SU-DHL-6 (cell line): ENCODE results near the gene LYRM7.

Source experiments
- H2AFZ ChIP-seq: fragments of 200-600 bp; sonication (generic); 2 replicates; pipeline ENCODE4 v1.6.1; 2014; ENCODE audit warnings: low read depth, mild to moderate bottlenecking, moderate library complexity, mixed read lengths, antibody characterized with exemption, low read length; ENCODE audit not compliant: severe bottlenecking
- H3F3A ChIP-seq: fragments of 200-600 bp; shearing (Covaris generic); 2 replicates; pipeline ENCODE4 v1.6.0; 2016; ENCODE audit warnings: antibody characterized with exemption, mild to moderate bottlenecking; ENCODE audit not compliant: insufficient read depth
- H3K27ac ChIP-seq: fragments of 200-600 bp; sonication (generic); 2 replicates; pipeline ENCODE4 v1.5.1; 2016; ENCODE audit warnings: low read depth, mild to moderate bottlenecking, low read length, moderate library complexity, mixed read lengths
- H3K27me3 ChIP-seq: fragments of 200-600 bp; sonication (generic), shearing (Covaris generic); 2 replicates; pipeline ENCODE4 v1.6.0; 2014; ENCODE audit warnings: mild to moderate bottlenecking, low read length
- H3K36me3 ChIP-seq: fragments of 200-600 bp; sonication (generic); 2 replicates; pipeline ENCODE4 v1.6.1; 2014; ENCODE audit warnings: mild to moderate bottlenecking, low read length, mixed read lengths
- H3K4me2 ChIP-seq: fragments of 300-600, 200-600 bp; shearing (Covaris generic), sonication (generic); 2 replicates; pipeline ENCODE4 v1.6.0; 2014; ENCODE audit warnings: low read length, low read depth, mild to moderate bottlenecking; ENCODE audit not compliant: poor library complexity, severe bottlenecking
- H3K4me3 ChIP-seq: fragments of 200-600 bp; sonication (generic); 2 replicates; pipeline ENCODE4 v1.5.1; 2014; ENCODE audit warnings: antibody characterized with exemption, low read length, mild to moderate bottlenecking, mixed read lengths; ENCODE audit not compliant: insufficient read depth, poor library complexity, severe bottlenecking
- H3K79me2 ChIP-seq: fragments of 200-600 bp; sonication (generic); 2 replicates; pipeline ENCODE4 v1.6.1; 2014; ENCODE audit warnings: mild to moderate bottlenecking, low read length, moderate library complexity; ENCODE audit not compliant: insufficient read depth
- H3K9ac ChIP-seq: fragments of 200-600 bp; sonication (generic); 2 replicates; pipeline ENCODE4 v1.7.0; 2014; ENCODE audit warnings: mild to moderate bottlenecking, low read length
- H3K9me2 ChIP-seq: fragments of 200-600 bp; sonication (generic); replicated peaks from 2 replicates; pipeline ENCODE4 v1.6.1; 2014; ENCODE audit warnings: low read length; ENCODE audit not compliant: insufficient read depth
- H3K9me3 ChIP-seq: fragments of 200-600 bp; sonication (generic); 2 replicates; pipeline ENCODE4 v1.6.1; 2014; ENCODE audit warnings: low read length, mixed read lengths; ENCODE audit not compliant: insufficient read depth
- H4K20me1 ChIP-seq: fragments of 200-600 bp; sonication (generic); 2 replicates; pipeline ENCODE4 v1.6.1; 2014; ENCODE audit warnings: low read depth, mild to moderate bottlenecking, antibody characterized with exemption, low read length, moderate library complexity, mixed read lengths
- CTCF ChIP-seq: fragments of 200-600 bp; sonication (generic); IDR thresholded peaks from one replicate; pipeline ENCODE4 v1.5.1; 2017; ENCODE audit warnings: antibody characterized with exemption, mild to moderate bottlenecking, low read length, moderate library complexity; ENCODE audit not compliant: insufficient read depth, poor library complexity, severe bottlenecking
- EZH2phosphoT487 ChIP-seq: fragments of 200-600 bp; sonication (generic), shearing (Covaris generic); conservative IDR thresholded peaks from 2 replicates; pipeline ENCODE4 v1.6.1; 2018; ENCODE audit warnings: mild to moderate bottlenecking, antibody characterized with exemption, low read length, moderate library complexity, mixed read lengths

LYRM7 gene

GRCh38 chr5:131167615-131168014 is 3.1 kb upstream of the LYRM7 start:
- Histone ChIP-seq H3K4me3 (no peak overlapping the region), H3K27ac (no peak overlapping the region), H3K9me2 (no peaks in the 10 kb centered on the region), H3K79me2 (peaks cover 42% of the 10 kb centered on the region), H3K9me3 (no peaks in the 10 kb centered on the region), H3K36me3 (no peaks in the 10 kb centered on the region; the same call in 1 of the 2 replicates), H3K4me2 (no peak overlapping the region), H3F3A (peaks cover 13% of the 10 kb centered on the region), H3K27me3 (no peaks in the 10 kb centered on the region), H2AFZ (no peak overlapping the region), H3K9ac (no peak overlapping the region), H4K20me1 (peaks cover 12% of the 10 kb centered on the region; the same call in 1 of the 2 replicates)
- TF ChIP-seq CTCF: no peak
- no peak for TF ChIP-seq EZH2phosphoT487

DNA sequence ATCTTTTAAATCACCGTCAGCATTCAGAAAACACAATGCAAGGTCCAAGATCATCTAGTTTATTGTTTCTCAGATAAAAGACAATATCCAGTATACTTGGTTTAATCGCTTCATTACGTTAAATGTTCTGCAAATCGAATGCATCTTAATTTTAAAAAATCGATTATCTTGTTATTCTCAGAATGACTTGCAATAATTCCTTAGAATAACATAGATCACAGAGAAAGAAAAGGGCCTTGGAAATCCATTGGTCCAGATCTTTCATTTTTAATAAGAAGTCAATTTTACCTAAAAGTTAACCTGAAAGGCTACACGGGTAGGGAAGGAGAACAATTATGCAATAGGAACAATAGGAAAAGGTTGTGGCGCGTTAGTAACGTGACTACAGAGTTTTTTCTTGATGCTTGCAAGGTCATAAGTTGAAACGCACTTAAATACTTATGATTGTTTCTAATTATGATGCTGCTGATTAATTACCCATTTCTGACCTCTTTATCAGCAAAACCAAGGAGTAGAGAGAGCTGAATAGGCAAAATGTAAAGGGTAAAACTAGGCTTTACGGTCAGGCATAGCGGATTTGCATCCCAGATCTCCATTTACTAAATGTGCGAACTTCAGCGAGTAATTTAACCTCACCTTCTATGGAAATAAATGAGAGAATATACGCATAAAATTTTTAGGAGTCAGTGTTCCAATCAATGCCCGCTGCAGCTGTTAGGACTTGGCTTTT is 769 bp upstream of the LYRM7 start:
- Histone ChIP-seq H3F3A (peaks cover 10% of the 10 kb centered on the region), H3K36me3 (no peaks in the 10 kb centered on the region), H3K27me3 (no peaks in the 10 kb centered on the region), H3K79me2 (peaks cover 41% of the 10 kb centered on the region), H3K9me2 (no peaks in the 10 kb centered on the region), H3K9ac (peak overlapping the region; percentile 69), H4K20me1 (no peaks in the 10 kb centered on the region), H3K4me2 (peak overlapping the region; percentile 93), H3K9me3 (no peaks in the 10 kb centered on the region), H3K27ac (peak overlapping the region; percentile 48), H3K4me3 (peak overlapping the region; percentile 63), H2AFZ (peak overlapping the region; percentile 62)
- TF ChIP-seq EZH2phosphoT487: no peak
- no peak for TF ChIP-seq CTCF

GRCh38 chr5:131171276-131171810 is 599 bp downstream of the LYRM7 start:
- Histone ChIP-seq H3F3A (peaks cover 10% of the 10 kb centered on the region), H3K27ac (peak overlapping the region; percentile 36), H3K9ac (peak overlapping the region; percentile 73), H3K27me3 (no peaks in the 10 kb centered on the region), H3K36me3 (no peaks in the 10 kb centered on the region), H3K79me2 (peaks cover 43% of the 10 kb centered on the region), H2AFZ (peak overlapping the region; percentile 20), H3K4me3 (peak overlapping the region; percentile 67), H3K4me2 (peak overlapping the region; percentile 85), H4K20me1 (no peaks in the 10 kb centered on the region), H3K9me2 (no peaks in the 10 kb centered on the region), H3K9me3 (no peaks in the 10 kb centered on the region)
- TF ChIP-seq CTCF: no peak
- TF ChIP-seq EZH2phosphoT487: no peak
